HK-2 (cell line): Measurements from ENCODE around the gene TXNRD1.

Experiments
- DNase-seq: peaks from one replicate; pipeline ENCODE4 v3.0.0-alpha.2; 2018; ENCODE audit not compliant: unreplicated experiment

The TXNRD1 gene

DNA sequence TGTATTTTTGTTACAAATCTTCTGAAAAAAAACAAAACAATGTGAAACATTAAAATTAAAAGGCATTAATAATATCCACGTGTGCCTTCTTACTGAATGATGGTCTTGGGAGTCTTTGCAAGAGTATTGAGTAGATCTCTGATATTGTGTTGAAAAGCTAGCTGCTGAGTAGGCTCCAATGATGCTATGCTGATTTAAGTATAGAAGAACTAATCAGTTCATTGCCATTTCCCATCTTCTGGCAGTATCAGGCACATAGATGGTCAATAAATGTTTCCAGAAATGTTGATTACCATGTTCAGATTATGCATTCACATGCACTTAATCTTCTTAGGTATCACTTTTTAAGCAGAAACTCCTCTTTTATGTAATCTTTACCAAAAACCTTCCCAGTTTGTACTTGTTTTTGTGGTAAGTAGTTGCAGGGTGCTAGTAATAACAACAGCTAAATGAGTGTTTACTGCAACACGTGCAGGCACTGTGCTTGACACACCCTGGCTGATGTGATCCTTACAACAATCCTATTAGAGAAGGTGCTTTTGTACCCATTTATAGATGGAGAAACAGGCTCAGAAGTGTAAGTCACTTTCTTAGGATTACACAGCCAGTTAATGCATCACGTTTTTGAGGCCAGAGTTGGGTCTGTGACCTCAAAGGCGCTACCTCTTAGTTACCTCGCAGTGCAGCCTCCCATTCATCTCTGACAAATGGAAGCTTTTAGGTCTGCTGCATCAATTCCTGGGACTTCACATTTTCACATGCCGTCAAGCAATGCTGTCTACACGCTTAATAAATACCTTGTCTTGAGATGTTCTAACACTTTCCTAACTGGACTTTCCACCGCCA, 134.9 kb downstream of the TXNRD1 start:
- DNase-seq: no peak

DNA sequence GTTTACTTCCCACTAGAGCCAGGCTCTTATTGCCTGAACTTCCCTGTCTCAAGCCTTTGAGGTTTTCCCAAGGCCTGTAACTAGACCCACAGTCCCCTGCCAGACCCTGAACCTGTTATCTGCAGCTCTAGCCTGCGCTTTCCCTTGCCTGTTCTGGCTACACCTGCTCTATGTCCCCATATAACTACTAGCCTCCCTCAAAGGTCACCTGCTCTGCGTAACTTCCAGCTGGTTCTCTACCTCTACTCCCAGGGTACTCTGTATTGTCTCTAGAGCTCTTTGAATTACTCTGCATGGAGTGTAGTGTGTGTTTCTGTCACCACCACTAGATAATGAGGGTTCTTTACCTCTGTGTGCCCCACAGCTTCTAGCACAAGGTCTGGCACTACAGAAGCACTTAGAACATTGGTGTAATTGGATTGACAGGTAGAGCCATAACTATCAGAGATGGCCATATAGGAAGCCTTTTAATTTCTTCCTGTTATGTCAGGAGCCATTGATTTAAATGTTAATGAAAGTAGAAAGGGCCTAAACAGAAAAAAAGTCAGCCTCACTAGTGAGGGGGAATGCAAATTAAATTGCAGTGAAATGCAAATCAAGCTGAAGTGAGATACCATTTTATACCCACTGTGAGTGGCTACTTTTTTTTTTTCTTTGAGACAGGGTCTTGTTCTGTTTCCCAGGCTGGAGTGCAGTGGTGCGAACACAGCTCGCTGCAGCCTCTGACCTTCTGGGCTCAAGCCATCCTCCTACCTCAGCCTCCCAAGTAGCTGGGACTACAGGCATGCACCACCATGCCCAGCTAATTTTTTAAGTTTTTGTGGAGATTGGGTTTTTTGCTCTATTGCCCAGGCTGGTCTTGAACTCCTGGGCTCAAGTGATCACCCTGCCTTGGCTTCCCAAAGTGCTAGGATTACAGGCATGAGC, 135.7 kb downstream of the TXNRD1 start:
- DNase-seq: no peak

DNA sequence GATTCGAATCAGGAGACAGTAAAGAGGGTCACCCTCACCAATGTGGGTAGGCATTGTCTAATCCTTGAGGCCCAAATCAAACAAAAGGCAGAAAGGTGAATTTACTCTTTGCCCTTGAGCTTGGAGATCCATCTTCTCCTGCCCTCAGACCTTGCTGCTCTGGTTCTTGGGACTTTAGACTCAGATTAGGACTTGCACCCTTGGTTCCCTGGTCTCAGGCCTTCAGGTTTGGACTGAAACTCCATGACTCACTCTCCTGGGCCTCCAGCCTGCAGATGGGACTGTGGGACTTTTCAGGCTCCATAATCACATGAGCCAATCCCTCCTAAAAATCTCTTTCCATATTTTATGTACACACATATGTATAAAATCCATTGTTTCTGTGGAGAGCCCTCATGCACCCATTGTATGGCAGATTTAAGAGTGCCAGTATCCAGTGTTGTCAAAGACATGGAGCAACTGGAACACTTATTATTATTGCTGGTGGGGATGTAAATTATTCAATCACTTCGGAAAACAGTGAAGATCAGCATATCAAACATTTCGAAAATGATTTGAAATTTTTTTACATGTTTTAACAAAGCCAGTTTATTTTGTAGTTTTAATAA, 136.6 kb downstream of the TXNRD1 start:
- no peak for DNase-seq

DNA sequence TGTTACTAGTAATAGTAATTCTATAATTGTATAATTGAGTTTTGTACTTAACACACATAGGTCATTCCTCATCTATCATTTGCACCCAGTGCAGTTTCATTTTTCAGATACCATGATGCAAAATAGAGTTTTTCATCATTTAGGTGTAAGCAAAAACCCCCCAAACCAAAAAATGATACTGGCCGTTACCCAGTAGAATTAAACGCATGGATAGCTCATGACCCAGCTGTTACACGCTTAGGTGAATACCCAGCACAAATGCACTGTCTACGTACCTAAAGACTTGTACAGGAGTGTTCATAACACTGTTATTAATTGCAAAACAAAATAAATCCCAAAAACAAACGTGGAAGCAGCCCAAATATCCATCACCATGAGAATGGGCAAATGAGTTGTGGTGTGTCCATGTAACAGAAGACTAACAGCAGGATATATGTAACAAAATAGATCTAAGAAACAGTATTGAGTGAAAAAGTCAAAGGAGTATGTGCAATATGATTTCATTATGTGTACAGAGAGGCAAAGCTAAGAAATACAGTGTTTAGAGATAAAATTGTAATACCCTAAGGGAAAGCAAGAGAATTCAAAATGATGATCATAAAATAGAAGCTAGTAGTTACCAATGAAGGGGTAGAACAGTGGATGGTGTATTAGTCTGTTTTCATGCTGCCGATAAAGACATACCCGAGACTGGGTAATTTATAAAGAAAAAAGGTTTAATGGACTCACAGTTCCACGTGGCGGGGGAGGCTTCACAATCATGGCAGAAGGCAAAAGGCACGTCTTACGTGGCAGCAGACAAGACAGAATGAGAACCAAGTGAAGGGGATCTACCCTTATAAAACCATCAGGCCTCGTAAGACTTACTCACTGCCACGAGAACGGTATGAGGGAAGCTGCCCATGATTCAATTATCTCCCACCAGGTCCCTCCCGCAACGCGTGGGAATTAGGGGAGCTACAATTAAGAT, 137.7 kb downstream of the TXNRD1 start:
- no peak for DNase-seq

DNA sequence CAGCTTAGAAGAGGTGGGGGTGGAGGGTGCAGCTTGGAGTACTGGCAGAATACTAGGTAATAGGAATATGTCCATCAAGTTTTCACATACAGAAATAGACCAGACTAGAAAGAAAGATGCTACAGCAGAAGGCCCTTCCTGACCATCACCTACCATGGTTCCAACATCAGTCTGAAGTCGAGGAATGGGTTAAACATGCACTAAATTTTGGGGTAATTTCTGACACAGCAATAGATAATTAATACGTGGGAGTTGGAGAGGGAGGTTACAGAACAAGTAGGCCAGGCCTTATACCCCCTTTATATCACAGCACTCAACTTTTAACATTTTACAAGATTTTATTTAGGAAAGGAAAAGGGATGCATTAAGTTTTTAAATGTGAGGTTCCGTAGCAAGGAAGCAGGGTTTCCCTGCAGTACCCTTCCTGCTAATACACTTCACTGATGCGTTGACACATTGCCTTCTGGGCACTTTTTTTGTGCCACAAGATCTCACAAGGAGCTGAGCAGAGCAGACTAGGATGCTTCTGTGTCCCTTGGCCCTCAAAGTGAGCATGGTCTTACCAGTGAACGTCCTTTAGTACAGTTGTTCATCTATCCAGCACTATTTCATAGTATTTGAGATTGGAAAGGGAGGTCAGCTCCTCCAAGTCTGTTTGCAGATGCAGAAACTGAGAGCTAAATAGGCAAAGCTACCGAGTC, 138.7 kb downstream of the TXNRD1 start:
- DNase-seq: no peak

DNA sequence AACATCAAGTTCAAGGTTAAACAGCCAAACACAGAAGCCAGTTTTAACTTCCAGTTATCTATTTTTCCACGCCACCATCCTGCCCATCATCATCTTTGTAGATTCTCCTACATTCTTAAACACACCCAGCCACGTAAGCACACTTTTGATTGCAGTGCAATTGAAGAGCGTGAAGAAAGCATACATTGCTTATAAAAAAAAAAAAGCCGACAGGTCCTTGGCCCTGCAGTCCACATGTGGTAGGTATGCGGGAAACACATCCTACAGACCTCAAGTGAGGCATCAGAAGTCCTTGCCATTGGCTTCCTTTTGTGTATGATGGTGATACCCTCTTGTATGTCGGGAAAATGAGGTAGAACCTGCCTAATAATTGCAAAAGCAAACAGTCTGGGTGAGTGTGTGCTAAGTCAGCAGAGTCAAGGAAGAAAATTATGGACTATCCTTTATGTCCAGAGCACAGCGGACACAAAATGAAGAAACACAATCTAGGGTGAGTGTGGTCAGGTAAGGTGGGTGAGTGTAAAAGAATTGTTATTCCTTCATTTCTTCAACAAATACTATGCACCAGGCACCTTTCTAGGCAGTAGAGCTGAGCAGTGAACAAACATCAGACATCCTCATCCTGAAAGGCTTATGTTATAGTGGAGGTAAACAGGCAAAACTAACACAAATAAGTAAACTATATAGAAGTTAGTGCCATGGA, 139.4 kb downstream of the TXNRD1 start:
- DNase-seq: no peak

DNA sequence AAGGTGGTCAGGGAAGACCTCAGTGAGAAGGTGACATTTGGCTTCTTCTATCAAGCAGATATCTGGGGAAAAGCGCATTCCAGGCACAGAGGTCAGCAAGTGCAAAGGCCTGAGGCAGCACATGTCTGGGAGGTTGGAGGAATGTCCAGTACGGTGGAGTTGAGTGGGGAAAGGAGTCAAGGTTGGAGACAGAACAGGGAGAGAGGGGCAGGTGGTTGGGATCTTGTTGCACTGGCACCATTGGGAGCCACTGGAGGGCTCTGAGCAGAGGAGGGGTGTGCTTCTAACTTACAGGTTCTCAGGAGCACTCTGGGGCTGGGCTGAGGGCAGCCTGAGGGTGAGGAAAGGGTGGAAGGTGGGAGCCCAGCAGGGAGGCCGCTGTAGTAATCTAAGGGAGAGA, 140.1 kb downstream of the TXNRD1 start:
- no peak for DNase-seq

DNA sequence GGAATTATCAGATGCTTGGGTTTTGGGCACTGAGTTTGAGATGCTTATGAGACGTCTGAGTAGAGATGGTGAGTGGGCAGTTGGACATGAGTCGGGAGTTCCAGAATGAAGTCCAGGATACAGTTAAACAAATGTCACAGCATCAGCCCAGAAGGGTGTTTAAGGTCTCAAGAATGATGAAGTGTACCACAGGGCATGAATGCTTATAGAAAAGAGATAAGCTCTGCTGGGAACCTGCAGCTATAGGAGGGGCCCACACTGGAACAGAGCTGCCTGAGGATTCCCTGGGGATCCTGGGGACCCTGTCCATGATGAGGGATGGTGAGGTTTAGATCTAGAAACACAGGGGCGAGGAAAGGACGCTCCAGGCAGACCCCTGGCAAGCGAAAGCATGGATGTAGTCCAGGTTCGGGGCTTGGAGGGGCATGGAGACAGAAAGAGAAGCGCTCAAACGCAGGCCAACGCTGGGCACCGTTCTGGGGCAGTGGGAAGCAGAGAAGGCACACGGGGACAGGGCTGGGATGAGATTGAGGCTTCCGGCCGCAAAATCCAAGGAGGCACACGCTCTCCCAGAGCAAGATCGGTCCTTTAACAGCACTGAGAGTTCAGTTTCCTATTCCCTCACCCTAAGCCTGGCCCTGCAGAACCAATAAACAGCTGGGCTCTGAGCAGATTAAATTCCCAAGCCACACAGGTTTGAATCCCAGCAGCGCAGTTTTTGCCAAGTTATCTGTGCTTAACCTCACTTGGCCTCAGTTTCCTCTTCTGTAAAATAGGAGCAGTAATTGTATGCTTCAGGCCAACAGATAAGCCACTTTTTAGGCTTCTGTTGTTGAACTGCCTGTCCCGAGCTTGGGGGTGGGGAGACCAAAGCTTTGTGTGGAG, 140.9 kb downstream of the TXNRD1 start:
- DNase-seq: no peak

DNA sequence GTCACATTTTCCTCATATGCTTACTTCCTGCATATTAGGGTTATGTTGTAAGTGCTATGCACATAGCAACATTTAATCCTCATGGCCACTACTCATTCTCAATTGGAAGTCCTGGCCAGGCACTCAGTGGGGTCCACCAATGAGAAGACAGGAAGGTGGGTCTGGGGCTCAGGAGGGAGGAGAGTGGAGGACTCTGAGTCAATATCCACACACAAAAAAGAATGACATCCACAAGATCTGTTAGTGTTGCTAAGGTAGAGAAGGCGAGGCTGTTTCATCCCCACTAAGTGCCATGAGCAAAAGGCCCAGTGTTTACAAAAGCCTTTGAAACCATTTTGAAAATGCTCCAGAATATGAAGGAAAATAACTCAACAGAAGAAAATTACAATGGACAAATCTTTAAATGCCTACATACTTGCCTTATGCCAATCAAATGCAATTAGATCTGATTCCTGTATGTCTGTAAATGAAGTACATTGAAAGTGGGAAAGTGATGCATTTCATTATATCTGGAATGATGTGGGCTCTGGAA, 141.9 kb downstream of the TXNRD1 start:
- DNase-seq: no peak

DNA sequence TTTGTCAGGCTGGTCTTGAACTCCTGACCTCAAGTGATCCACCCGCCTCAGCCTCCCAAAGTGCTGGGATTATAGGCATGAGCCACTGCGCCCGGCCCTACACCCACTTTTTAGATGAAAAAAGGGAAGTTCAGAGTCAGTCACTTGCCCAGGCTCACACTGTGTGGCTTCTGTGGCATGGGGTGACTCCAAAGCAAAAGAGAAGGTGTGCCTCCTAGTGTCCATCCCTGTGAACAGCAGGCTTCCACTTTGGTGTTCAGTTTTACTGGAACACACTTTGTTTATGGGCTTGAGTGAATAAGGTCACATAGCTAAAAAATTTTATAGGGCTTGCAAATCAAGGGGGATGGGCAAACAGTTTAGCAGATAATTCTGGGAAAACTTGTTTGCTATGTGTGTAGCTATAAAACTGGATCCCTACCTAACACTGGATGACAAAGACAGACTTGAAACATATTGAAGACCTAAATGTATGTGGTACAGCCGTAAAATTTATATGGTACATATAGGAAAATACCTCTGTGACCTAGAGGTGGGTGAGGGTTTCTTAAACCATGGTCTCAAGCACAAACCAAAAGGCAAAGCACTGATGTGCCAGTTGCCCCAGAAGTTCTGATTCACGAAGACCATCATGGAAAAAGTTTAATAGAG, 142.9 kb downstream of the TXNRD1 start:
- peak; percentile 49 for DNase-seq

DNA sequence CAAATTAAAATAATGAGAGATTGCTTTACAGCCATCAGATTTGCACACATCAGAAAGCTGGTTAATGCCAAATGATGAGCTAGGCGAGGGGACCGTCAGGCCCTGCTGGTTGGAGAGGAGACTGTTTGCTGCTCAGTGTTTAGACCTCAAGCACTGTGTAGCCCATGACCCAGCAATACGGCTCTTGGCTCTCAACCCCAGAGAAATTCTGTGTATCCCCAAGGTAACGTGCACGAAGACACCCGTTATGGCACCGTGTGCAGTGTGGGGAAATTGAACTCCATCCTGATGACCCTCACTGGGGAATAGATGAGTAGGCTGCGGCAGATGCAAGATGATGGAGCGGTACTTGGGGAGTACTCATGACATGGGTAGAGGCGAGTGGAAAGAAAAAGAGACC, 143.6 kb downstream of the TXNRD1 start:
- DNase-seq: no peak

DNA sequence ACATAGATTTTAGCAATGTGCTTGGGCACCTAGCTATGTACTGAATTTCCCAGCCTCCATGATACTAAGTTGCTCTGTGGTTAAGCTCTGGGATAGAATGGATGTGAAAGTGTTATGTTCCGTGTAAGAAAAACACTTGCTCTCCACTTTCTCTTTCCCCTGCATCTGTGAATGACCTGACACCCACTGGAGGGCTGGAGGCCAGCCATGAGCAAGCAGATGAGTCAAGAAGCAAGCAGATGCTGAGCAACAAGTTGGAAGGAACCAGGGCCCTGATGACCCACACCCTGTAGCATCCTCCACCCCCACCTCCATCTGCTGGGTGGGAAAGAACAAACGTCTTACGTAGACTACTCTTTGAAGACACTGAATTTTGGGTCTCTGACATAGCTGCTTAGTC, 144.6 kb downstream of the TXNRD1 start:
- no peak for DNase-seq

DNA sequence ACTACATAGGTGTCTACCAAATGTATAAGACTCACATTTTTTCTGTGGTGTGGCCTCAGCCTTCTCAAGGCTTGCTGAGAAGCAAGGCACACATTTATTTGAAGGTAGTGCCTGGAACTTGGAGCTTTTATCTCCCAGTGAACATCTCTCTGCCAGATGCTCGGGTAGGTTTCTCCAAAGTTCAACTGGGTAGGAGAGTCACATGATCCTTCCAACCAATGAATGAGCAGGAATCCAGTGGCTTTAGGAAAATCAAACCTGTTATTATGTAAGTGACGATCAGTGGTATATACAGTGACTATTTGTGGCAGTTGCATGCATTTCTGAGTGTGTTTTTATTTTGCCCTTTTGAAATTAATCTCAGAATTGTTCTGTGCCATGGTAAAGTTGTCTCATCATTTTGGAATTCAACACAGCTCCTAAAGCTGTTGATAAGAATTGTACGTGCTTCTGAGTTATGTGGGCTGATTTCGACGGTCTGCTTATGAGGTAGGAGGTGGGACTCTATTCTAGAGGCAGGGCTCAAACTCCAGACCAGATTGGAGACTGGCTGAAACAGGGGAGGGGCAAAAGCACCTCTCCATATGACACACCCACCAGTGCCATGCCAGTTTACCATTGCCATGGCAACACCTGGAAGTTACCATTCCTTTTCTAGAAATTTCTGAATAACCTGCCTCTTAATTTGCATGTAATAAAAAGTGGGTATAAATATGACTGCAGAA, 145.6 kb downstream of the TXNRD1 start:
- no peak for DNase-seq

DNA sequence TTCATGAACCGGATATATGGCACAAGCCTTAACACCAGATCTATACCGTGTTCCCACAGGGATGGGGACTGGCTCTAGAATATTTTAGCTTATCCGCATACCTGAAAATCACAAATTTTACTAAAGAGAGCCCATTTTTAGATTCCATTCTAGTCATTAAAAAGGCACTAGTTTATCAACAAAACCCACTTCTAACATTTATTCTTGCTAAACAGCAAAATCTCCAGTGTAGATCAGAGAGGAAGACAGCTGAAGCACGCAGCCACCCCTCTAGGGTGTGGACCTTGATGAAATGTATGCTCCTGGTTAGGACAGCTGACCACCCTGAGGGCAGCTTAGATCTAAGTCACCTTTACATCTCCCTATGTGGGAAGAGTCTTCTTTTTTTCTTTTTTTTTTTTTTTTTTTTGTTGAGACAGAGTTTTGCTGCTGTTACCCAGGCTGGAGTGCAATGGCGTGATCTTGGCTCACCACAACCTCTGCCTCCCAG, 150.4 kb downstream of the TXNRD1 start:
- DNase-seq: no peak

DNA sequence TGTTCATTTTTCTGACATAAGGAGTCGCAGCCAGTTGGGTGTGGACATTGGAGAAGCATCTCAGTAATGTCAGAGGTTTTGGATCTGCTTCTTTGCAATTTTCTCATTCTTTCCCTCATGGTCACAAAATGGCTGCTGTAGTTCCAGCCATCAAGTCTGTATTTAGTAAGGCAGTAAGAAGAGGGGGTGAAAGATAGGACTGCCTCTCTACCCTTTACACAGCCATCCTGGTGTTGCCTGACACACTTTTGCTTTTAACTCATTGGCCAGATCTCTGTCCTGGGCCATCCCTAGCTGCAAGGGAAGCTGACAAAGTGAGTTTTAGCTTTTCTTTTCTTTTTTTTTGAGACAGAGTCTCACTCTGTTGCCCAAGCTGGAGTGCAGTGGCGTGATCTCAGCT, 154.1 kb downstream of the TXNRD1 start:
- no peak for DNase-seq

DNA sequence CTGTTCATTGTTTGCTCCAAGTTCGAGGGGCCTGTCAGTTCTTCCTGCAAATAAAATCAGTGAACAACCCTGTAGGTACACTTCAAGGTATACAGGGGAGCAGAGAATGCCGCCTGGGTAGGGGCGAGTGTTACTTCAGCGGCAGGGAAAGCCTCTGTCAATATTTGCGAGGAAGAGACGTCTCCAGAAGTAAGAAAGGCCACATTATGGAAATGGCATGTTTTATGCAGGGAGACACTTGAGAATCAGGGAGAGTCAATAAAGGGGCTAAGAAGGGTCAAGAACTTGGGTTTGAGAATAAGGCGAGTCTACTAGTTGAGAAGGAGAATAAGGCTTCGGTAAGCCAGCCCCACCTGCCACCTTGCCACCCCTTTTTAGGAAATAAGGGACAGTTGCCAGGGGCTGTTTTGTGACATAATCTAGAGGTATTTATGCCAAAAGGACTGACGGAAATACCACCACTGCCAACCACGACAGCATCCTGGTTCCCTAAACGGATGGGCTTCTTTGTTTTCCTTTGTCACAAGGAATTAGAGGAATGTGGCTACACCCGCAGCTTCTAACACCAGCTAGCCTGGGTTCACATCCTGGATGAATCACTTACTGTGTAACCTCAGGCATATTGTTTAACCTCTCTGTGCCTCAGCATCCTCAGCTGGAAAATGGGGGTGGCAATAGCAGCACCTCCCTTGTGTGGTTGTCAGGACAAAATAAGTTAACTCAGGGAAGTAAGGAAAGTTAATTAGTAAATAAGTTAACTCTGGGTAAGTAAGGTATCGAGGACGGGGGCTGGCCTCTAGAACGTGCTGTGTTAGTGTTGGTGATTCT, 155.7 kb downstream of the TXNRD1 start:
- peak; percentile 49 for DNase-seq
